ENCODE results near the gene VPS45.
A peak's percentile ranks its signal among the peaks of the same experiment; 100 is the strongest.

VPS45 gene

GRCh38 chr1:150076066-150076465, 8.5 kb downstream of the VPS45 start:
- DNase-seq: no peak

- peak; percentile 21 for DNase-seq
Observed at GRCh38 chr1:150076985-150077384, 9.4 kb downstream of the VPS45 start.

GRCh38 chr1:150080784-150081183, 13.2 kb downstream of the VPS45 start:
- DNase-seq: no peak

- no peak for DNase-seq
Observed at GRCh38 chr1:150082494-150082893, 14.9 kb downstream of the VPS45 start.

- DNase-seq: no peak
Observed at GRCh38 chr1:150083907-150084306, 16.3 kb downstream of the VPS45 start.

GRCh38 chr1:150085406-150085805, 17.8 kb downstream of the VPS45 start:
- DNase-seq: no peak

GRCh38 chr1:150087415-150087814, 19.8 kb downstream of the VPS45 start:
- DNase-seq: no peak

- DNase-seq: no peak
Observed at GRCh38 chr1:150089846-150090520, 22.4 kb downstream of the VPS45 start.

- DNase-seq: no peak
Observed at GRCh38 chr1:150092180-150092791, 24.7 kb downstream of the VPS45 start.

- DNase-seq: no peak
Observed at GRCh38 chr1:150093805-150094204, 26.2 kb downstream of the VPS45 start.

- no peak for DNase-seq
Observed at GRCh38 chr1:150094734-150095265, 27.2 kb downstream of the VPS45 start.

- DNase-seq: no peak
Observed at GRCh38 chr1:150102986-150103385, 35.4 kb downstream of the VPS45 start.

GRCh38 chr1:150106341-150106740, 38.8 kb downstream of the VPS45 start:
- DNase-seq: no peak

- no peak for DNase-seq
Observed at GRCh38 chr1:150109586-150109985, 42.0 kb downstream of the VPS45 start.

- no peak for DNase-seq
Observed at GRCh38 chr1:150110116-150110515, 42.5 kb downstream of the VPS45 start.

- DNase-seq: no peak
Observed at GRCh38 chr1:150111670-150112069, 44.1 kb downstream of the VPS45 start.

- no peak for DNase-seq
Observed at GRCh38 chr1:150115121-150115520, 47.5 kb downstream of the VPS45 start.

- no peak for DNase-seq
Observed at GRCh38 chr1:150118716-150119115, 51.1 kb downstream of the VPS45 start.

GRCh38 chr1:150121236-150121862, 53.8 kb downstream of the VPS45 start:
- no peak for DNase-seq

GRCh38 chr1:150126811-150127210, 59.2 kb downstream of the VPS45 start:
- DNase-seq: no peak

- DNase-seq: no peak
Observed at GRCh38 chr1:150127464-150127863, 59.9 kb downstream of the VPS45 start.

GRCh38 chr1:150127868-150128267, 60.3 kb downstream of the VPS45 start:
- no peak for DNase-seq

GRCh38 chr1:150132372-150132771, 64.8 kb downstream of the VPS45 start:
- no peak for DNase-seq

GRCh38 chr1:150134537-150134936, 67.0 kb downstream of the VPS45 start:
- no peak for DNase-seq

Measured in hematopoietic multipotent progenitor cell treated with erythropoietin and hydrocortisone succinate and interleukin-3 and kit ligand, for 8 days (in vitro differentiated cells).